Stimulated activated CD4-positive, alpha-beta T cell treated with anti-CD3 and anti-CD28 coated beads, Interleukin-15, amount 100 ng/mL, for 48 hours (primary cell): Measurements from ENCODE around the gene LSM7.

Source experiments
- DNase-seq, 2 donors: peaks; one replicate each; pipeline ENCODE4 v3.0.0-alpha.2; 2020; ENCODE audit warnings: low read depth in 2 of 2

The LSM7 gene

DNA sequence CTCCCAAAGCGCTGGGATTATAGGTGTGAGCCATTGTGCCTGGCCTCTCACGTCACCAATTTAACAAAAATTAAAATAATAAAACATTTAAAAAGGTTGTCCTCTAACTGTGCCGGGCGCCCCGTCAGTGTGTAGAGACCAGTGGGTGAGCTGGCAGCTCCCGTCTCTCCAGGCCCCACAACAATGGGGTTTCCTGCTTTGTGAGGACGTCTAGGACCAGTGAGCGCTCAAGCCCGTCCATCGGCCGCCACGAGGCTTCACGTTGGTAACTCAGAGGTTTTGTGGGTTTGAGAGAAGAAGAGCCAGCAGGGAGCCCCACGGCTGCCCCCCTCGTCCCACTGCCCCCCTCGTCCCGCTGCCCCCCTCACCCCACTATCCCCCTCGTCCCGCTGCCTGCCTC lies 4.7 kb downstream of the LSM7 start:
- no peak for DNase-seq

GRCh38 chr19:2321565-2322283 lies 6.7 kb downstream of the LSM7 start:
- DNase-seq = no peak

GRCh38 chr19:2320939-2321338 lies 7.4 kb downstream of the LSM7 start:
- DNase-seq = no peak

- DNase-seq = no peak
These were observed 8.3 kb downstream of the LSM7 start for GRCh38 chr19:2320049-2320448.

DNA sequence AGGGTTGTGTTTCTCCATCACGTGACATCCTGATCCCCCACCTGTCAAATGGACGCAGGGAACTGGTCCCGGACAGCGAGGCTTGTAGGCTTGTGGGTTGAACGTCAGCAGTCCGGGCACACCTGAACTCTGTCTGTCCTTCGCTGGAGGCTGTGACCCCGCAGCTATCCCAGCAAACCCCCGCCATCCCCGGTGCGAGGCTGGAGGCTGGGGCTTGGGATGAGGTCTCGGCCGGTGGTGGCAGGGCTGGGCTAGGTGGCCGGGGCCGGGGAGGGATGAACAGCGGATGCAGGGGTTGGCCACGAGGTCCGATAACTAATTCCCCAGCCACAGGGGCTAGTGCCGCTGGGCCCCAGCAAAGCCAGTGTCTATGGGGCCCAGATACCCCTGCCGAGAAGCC lies 8.8 kb downstream of the LSM7 start:
- no peak for DNase-seq

DNA sequence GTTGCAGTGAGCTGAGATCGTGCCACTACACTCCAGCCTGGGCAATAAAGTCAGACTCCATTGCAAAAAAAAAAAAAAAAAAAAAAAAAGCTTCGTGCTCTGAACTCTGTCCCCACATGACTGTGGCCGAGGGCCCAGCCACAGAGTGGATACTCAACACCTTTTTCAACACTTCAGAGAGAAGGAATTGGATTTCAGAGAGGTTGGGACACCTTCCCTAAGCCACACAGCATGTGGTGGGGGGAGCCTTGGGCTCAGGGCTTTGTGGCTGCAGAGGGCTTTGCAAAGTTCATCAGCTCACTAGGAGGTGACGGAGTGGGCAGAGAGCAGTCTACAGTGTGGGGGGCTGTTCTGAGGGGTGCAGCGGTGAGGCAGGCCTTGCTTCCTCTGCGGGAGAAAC lies 9.5 kb downstream of the LSM7 start:
- no peak for DNase-seq

DNA sequence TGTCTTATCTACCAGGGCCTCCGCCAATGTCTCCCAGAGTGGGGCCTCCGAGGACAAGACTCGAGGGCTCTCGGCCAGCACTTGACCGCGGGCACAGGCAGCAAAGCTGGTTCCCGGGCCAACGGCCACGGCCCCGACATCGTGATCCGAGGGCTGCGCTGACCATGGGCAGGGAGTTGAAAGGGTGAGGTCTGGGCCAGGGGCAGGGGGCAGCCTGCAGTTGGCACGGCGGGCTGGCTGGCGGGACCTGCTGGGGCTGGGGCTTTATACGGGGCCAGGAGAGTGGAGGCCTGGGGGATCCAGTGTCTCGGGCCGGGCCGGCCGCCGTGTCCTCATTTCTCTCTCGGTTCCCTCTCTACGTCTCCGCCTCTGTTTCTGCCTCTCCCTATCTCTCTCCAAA lies 10.6 kb downstream of the LSM7 start:
- DNase-seq = no peak

- no peak for DNase-seq
These were observed 11.1 kb downstream of the LSM7 start for GRCh38 chr19:2317300-2317699.

- DNase-seq = no peak
These were observed 12.5 kb downstream of the LSM7 start for GRCh38 chr19:2315818-2316353.

- DNase-seq = no peak
These were observed 13.1 kb downstream of the LSM7 start for GRCh38 chr19:2315121-2315817.

GRCh38 chr19:2312820-2313501 lies 15.4 kb downstream of the LSM7 start:
- no peak for DNase-seq

DNA sequence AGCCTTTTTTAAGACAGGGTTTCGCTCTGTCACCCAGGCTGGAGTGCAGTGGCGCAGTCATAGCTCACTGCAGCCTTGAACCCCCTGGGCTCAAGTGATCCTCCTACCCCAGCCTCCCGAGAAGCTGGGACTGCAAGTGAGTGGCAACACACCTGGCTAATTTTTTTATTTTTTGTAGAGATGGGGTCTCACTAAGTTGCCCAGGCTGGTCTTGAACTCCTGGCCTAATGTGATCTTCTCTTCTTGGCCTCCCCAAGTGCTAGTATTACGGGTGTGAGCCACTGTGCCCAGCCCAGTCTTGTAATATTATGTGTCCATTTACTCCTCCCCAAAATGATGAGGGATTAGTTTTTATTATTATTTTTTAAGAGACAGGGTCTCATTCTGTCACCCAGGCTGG lies 17.3 kb downstream of the LSM7 start:
- no peak for DNase-seq

DNA sequence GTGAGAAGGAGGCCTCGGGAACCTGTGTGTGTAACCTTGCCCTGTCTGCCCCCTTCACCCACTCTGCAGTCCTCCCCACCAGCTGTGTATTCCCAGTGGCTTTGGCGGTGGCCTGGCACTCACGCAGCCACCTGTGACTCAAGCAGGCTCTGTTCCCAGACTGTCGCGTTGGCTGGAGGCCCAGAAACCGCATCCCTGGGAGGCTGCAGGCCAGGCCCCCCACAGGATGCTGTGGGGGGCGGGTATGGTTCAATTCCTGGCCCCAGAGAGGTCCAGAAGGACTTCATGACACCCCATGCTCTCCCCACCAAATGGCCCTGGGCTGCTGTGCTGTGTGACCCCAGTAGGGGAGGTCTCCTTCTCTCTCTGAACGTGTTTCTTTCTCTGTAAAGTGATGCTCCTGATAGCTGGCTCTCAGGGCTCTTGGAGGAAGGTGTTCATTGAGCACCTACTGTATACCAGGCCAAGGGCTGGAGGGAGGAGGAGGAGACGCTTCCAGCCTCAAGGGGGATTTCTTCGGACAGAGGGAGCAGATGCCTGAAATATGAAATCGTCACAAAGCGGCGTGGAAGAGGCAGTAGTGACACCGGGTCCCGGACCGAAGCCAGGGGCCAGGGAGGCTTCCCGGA lies 18.5 kb downstream of the LSM7 start:
- no peak for DNase-seq

DNA sequence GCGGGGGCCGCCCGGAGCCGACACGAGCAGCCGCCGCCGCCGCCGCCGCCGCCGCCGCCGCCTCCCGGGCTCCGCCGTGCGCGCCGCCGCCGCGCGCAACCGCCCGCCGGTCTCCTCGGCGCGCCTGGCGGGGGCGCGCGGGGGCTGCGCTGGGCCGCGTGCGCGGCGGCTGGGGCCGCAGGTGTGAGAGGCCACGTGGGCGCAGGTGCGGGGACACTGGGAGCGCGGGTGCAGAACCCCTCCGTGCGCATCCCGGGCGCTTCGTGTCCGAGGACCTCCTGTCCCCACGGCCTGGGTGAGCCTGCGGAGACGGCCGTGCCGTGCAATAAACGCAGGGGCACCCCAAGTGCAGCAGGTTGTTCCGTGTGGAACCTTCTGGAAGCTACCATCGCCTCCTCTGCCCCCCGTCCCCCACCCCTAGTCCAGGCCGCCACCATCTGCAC lies 20.3 kb downstream of the LSM7 start, which contains the start of gene LINGO3:
Gene LINGO3, minus strand, starts transcription at position 41 of the 443 bp plus-strand sequence. CDS start 16,378 bp downstream, outside the sequence.
- DNase-seq = no peak

DNA sequence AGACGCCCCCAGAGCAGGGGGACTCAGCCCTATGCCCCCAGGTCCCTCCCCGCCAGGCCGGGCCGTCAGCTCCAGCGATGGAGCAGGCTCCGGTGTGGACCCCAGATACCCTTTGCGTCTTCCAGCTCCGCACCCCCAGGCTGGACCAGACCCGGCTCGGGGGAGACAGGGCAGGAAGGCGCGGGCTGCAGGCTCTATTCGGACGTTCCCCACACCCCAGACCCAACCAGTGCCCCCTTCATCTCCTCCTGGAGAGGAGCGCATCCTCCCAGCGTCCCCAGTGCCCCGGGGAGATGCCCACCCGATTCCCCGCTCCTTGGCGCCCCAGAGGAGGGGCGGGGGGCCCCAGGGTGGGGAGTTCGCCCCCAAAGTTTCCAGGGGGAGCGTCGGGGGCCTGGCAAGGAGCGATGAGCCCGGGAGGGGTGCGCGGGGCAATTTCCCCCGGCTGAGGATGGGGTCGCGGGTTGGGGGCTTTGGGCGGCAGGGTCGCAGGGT lies 20.8 kb downstream of the LSM7 start:
- DNase-seq = no peak

GRCh38 chr19:2306971-2307370 lies 21.4 kb downstream of the LSM7 start:
- DNase-seq = no peak

GRCh38 chr19:2306281-2306806 lies 22.0 kb downstream of the LSM7 start:
- no peak for DNase-seq

GRCh38 chr19:2305452-2306280 lies 22.7 kb downstream of the LSM7 start:
- no peak for DNase-seq

GRCh38 chr19:2303211-2303798 lies 25.1 kb downstream of the LSM7 start:
- DNase-seq = no peak
